Measurements from ENCODE around the gene LRFN3.
A peak's percentile ranks its signal among the peaks of the same experiment; 100 is the strongest.

The LRFN3 gene

GRCh38 chr19:35988824-35989223 lies 52.6 kb downstream of the LRFN3 start:
- Histone ChIP-seq H3K4me3 (no peak overlapping the region), H3K27ac (no peak overlapping the region)
- DNase-seq (ENCODE audit: low spot score), result no peak
- TF ChIP-seq, protein P1, sequence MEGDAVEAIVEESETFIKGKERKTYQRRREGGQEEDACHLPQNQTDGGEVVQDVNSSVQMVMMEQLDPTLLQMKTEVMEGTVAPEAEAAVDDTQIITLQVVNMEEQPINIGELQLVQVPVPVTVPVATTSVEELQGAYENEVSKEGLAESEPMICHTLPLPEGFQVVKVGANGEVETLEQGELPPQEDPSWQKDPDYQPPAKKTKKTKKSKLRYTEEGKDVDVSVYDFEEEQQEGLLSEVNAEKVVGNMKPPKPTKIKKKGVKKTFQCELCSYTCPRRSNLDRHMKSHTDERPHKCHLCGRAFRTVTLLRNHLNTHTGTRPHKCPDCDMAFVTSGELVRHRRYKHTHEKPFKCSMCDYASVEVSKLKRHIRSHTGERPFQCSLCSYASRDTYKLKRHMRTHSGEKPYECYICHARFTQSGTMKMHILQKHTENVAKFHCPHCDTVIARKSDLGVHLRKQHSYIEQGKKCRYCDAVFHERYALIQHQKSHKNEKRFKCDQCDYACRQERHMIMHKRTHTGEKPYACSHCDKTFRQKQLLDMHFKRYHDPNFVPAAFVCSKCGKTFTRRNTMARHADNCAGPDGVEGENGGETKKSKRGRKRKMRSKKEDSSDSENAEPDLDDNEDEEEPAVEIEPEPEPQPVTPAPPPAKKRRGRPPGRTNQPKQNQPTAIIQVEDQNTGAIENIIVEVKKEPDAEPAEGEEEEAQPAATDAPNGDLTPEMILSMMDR (IDR thresholded peaks at IDR 0.05), result no peak

GRCh38 chr19:35990156-35990555 lies 54.0 kb downstream of the LRFN3 start:
- no peak overlapping the region for H3K4me3 ChIP-seq
- no peak overlapping the region for H3K27ac ChIP-seq
- DNase-seq (ENCODE audit: low spot score), result no peak
- TF ChIP-seq, protein P1 (IDR thresholded peaks at IDR 0.05), result no peak

DNA sequence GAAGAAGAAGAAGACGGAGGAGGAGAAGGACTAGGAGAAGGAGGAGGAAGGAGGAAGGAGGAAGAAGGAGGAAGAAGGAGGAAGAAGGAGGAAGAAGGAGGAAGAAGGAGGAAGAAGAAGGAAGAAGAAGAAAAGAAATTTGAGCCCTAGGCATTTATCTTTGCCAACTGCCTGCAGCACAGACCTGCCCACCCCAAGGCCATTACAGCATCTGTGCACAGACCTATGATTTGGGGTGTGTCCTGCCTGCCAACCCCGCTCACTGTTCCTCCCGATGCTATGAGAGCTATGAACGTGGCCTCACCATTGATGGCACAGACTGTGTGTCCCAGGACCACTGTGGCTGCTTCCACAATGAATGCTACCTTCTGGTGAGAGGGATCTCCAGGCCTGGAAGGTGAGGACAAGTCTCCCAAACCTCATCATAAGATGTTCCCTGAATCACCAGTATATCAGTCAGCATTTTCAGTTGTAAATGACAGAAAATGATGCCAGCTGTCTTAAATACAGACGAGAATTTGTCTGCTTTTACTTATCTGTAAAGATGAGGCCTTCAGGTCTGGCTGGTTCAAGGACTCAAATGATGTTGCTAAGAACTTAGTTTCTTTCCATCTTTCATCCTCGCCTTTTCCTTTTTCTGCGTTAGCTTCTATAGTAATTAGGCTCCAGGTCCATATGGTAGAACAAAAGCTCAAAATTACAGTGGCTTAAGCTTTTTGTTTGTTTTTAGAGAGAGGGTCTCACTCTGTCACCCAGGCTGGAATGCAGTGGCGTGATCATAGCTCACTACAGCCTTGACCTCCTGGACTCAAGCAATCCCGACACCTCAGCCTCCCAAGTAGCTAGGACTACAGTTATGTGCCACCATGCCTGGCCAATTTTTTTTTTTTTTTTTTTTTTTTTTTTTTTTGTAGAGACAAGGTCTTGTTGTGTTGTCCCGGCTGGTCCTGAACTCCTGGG lies 54.9 kb downstream of the LRFN3 start:
- no peak overlapping the region for H3K27ac ChIP-seq
- TF ChIP-seq, protein P1 (IDR thresholded peaks at IDR 0.05), result no peak
- no peak for DNase-seq (ENCODE audit: low spot score)
- no peak overlapping the region for H3K4me3 ChIP-seq

DNA sequence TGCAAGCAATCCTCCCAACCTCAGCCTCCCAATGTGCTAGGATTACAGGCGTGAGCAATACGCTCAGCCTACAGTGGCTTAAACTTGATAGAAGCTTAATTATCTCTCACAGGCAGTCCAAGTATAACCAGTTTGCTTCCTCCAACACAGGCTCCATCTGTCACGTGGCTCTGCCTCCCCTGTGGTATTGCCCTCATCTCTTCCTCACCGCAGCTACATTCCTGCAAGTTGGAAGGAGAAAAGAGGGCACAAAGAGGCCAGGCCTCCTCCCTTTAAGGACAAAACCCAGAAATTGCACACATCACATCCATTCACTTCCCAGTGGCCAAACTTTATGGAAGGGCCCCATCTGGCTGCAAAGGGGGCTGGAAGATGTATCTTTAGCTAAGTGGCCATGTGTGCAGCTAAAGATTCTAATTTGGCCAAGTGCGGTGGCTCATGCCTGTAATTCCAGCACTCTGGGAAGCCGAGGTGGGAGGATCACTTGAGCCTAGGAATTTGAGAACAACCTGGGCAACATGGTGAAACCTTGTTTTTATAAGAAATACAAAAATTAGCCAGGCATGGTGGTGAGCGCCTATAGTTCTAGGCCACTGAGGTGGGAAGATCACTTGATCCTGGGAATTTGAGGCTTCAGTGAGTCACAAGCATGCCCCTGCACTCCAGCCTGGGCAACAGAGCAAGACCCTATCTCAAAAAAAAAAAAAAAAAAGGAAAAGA lies 55.7 kb downstream of the LRFN3 start:
- DNase-seq (ENCODE audit: low spot score), result no peak
- TF ChIP-seq, protein P1 (IDR thresholded peaks at IDR 0.05), result no peak
- no peak overlapping the region for H3K27ac ChIP-seq
- H3K4me3 ChIP-seq, result no peak overlapping the region

DNA sequence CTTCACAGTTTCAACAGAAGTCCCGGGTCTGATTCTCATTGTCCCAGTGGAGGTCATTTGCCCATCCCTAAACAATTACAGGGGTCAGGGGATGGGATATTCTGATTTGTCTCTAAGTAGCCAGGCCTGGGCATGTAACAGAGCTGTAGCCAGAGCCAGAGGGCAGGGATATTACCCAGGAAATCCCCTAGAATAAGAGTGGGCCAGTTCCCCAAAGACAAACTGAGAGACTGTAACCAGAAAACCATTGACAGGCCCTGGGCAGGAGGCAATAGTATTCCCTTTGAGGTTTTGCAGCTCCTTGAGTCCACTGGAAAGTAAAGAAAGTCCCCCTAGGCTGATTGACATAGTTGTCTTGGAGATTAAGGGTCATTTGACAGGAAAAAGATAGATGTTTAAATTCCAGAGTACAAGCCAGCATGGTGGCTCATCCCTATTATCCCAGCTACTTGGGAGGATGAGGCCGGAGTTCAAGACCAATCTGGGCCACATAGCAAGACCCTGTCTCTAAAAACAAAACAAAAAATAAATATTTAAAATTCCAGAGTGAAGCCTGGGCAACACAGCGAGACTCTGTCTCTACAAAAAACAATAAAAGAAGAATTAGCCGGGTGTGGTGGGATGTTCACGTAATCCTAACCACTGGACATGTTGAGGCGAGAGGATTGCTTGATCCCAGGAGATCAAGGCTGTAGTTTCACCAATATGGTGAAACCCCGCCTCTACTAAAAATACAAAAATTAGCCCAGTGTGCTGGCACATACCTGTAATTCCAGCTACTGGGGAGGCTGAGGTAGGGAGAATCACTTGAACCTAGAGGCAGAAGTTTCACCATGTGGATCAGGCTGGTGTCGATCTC lies 57.0 kb downstream of the LRFN3 start:
- no peak for DNase-seq (ENCODE audit: low spot score)

GRCh38 chr19:35993923-35994598 lies 57.9 kb downstream of the LRFN3 start:
- no peak overlapping the region for H3K27ac ChIP-seq
- DNase-seq (ENCODE audit: low spot score), result no peak
- TF ChIP-seq, protein P1 (IDR thresholded peaks at IDR 0.05), result no peak
- peak overlapping the region; percentile 84 for H3K4me3 ChIP-seq

More for the DNA sequence above, 57.0 kb downstream of the LRFN3 start:
- TF ChIP-seq, protein P1 (IDR thresholded peaks at IDR 0.05), result no peak
- Histone ChIP-seq H3K27ac (no peak overlapping the region), H3K4me3 (no peak overlapping the region)
